ENCODE measurements around the gene KCNN4. TPM values are rescaled to one million over a fixed set of nuclear protein-coding genes. Genes with fewer than 3 reads are reported as not detected.

Gene KCNN4
- total and polyA plus RNA-seq, 2 experiments from 2014 or later = 0.86 to 3.2 TPM

DNA sequence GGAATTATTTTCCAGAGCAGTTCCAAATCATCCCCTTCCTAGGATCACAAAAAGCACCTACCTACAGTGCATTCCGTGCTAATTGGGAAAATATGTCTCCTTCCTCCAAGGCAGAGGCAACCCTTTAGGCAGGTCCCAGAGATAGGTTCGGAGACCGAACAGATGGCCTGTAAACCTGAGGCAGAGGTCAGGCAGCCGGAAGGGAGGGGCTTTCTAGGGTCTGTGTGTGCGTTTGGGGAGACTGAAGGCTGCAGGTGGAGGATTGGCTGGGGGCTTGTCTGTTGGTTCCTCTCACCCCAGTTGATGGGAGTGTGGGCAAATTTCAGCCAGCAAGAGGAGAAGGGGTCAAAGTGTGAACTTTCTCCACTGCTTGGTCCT is 7.1 kb downstream of the KCNN4 start:
- no peaks in the 10 kb centered on the region; the same call in 2 of the 3 replicates for H3K9me3 Mint-ChIP-seq

GRCh38 chr19:43769256-43769655 is 11.5 kb downstream of the KCNN4 start:
- Histone ChIP-seq H3F3A (replicated peaks; ENCODE audit: low read depth) (no peaks in the 10 kb centered on the region), H3K27ac (ENCODE audit: low read depth) (no peak overlapping the region), H4K20me1 (replicated peaks; ENCODE audit: insufficient read depth) (no peaks in the 10 kb centered on the region), H2AFZ (no peak overlapping the region), H3K27me3 (ENCODE audit: insufficient read depth) (peaks cover 29% of the 10 kb centered on the region), H3K79me2 (replicated peaks; ENCODE audit: insufficient read depth) (no peaks in the 10 kb centered on the region), H3K9me2 (ENCODE audit: insufficient read depth) (no peaks in the 10 kb centered on the region), H3K4me1 (ENCODE audit: insufficient read depth) (peaks cover 13% of the 10 kb centered on the region; the same call in 1 of the 2 replicates), H3K4me3 (no peak overlapping the region), H3K4me2 (no peak overlapping the region), H3K36me3 (ENCODE audit: insufficient read depth) (no peaks in the 10 kb centered on the region)
- peaks cover 23% of the 10 kb centered on the region for H3K4me1 Mint-ChIP-seq
- no peak overlapping the region for H3K4me3 Mint-ChIP-seq
- peaks cover 40% of the 10 kb centered on the region for H3K27me3 Mint-ChIP-seq (ENCODE audit: insufficient read depth, low read depth, poor library complexity)
- no peak for ATAC-seq
- no peaks in the 10 kb centered on the region; the same call in 2 of the 3 replicates for H3K9me3 Mint-ChIP-seq
- H3K36me3 Mint-ChIP-seq (ENCODE audit: low read depth) = no peaks in the 10 kb centered on the region
- H3K27ac Mint-ChIP-seq = no peak overlapping the region
- no peak for DNase-seq (ENCODE audit: low spot score)
- TF ChIP-seq, protein P1, sequence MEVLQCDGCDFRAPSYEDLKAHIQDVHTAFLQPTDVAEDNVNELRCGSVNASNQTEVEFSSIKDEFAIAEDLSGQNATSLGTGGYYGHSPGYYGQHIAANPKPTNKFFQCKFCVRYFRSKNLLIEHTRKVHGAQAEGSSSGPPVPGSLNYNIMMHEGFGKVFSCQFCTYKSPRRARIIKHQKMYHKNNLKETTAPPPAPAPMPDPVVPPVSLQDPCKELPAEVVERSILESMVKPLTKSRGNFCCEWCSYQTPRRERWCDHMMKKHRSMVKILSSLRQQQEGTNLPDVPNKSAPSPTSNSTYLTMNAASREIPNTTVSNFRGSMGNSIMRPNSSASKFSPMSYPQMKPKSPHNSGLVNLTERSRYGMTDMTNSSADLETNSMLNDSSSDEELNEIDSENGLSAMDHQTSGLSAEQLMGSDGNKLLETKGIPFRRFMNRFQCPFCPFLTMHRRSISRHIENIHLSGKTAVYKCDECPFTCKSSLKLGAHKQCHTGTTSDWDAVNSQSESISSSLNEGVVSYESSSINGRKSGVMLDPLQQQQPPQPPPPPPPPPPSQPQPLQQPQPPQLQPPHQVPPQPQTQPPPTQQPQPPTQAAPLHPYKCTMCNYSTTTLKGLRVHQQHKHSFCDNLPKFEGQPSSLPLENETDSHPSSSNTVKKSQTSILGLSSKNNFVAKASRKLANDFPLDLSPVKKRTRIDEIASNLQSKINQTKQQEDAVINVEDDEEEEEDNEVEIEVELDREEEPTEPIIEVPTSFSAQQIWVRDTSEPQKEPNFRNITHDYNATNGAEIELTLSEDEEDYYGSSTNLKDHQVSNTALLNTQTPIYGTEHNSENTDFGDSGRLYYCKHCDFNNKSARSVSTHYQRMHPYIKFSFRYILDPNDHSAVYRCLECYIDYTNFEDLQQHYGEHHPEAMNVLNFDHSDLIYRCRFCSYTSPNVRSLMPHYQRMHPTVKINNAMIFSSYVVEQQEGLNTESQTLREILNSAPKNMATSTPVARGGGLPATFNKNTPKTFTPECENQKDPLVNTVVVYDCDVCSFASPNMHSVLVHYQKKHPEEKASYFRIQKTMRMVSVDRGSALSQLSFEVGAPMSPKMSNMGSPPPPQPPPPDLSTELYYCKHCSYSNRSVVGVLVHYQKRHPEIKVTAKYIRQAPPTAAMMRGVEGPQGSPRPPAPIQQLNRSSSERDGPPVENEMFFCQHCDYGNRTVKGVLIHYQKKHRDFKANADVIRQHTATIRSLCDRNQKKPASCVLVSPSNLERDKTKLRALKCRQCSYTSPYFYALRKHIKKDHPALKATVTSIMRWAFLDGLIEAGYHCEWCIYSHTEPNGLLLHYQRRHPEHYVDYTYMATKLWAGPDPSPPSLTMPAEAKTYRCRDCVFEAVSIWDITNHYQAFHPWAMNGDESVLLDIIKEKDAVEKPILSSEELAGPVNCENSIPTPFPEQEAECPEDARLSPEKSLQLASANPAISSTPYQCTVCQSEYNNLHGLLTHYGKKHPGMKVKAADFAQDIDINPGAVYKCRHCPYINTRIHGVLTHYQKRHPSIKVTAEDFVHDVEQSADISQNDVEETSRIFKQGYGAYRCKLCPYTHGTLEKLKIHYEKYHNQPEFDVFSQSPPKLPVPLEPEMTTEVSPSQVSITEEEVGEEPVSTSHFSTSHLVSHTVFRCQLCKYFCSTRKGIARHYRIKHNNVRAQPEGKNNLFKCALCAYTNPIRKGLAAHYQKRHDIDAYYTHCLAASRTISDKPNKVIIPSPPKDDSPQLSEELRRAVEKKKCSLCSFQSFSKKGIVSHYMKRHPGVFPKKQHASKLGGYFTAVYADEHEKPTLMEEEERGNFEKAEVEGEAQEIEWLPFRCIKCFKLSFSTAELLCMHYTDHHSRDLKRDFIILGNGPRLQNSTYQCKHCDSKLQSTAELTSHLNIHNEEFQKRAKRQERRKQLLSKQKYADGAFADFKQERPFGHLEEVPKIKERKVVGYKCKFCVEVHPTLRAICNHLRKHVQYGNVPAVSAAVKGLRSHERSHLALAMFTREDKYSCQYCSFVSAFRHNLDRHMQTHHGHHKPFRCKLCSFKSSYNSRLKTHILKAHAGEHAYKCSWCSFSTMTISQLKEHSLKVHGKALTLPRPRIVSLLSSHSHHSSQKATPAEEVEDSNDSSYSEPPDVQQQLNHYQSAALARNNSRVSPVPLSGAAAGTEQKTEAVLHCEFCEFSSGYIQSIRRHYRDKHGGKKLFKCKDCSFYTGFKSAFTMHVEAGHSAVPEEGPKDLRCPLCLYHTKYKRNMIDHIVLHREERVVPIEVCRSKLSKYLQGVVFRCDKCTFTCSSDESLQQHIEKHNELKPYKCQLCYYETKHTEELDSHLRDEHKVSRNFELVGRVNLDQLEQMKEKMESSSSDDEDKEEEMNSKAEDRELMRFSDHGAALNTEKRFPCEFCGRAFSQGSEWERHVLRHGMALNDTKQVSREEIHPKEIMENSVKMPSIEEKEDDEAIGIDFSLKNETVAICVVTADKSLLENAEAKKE (CRISPR knock-in tag; IDR thresholded peaks at IDR 0.05) = no peak
- TF ChIP-seq, protein P2, sequence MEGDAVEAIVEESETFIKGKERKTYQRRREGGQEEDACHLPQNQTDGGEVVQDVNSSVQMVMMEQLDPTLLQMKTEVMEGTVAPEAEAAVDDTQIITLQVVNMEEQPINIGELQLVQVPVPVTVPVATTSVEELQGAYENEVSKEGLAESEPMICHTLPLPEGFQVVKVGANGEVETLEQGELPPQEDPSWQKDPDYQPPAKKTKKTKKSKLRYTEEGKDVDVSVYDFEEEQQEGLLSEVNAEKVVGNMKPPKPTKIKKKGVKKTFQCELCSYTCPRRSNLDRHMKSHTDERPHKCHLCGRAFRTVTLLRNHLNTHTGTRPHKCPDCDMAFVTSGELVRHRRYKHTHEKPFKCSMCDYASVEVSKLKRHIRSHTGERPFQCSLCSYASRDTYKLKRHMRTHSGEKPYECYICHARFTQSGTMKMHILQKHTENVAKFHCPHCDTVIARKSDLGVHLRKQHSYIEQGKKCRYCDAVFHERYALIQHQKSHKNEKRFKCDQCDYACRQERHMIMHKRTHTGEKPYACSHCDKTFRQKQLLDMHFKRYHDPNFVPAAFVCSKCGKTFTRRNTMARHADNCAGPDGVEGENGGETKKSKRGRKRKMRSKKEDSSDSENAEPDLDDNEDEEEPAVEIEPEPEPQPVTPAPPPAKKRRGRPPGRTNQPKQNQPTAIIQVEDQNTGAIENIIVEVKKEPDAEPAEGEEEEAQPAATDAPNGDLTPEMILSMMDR (conservative IDR thresholded peaks at IDR 0.05; ENCODE audit: low read depth in 2 of 2) = no peak
- TF ChIP-seq REST (IDR thresholded peaks at IDR 0.05; ENCODE audit: unreplicated experiment) = no peak
- no peak for TF ChIP-seq STAT1 (IDR thresholded peaks at IDR 0.05; ENCODE audit: unreplicated experiment)
- no peak for TF ChIP-seq EZH2phosphoT487 (IDR thresholded peaks at IDR 0.05; ENCODE audit: unreplicated experiment)
- no peak for TF ChIP-seq CREB1 (CRISPR knock-in tag; IDR thresholded peaks at IDR 0.05; ENCODE audit: low read depth)
- TF ChIP-seq NANOG (IDR thresholded peaks at IDR 0.05; ENCODE audit: borderline replicate concordance) = no peak
- no peak for TF ChIP-seq ZNF114 (CRISPR knock-in tag; IDR thresholded peaks at IDR 0.05)
- no peak for TF ChIP-seq JUNB (IDR thresholded peaks at IDR 0.05; ENCODE audit: unreplicated experiment)
- no peak for TF ChIP-seq EZH2 (IDR thresholded peaks at IDR 0.05; ENCODE audit: low read depth, unreplicated experiment)

More for the DNA sequence above, 7.1 kb downstream of the KCNN4 start:
- no peak for TF ChIP-seq POLR2AphosphoS5 (IDR thresholded peaks at IDR 0.05; ENCODE audit: low read depth)
- peak; percentile 19 for TF ChIP-seq EZH2 (IDR thresholded peaks at IDR 0.05; ENCODE audit: low read depth, unreplicated experiment)
- Mint-ChIP-seq H3K36me3 (ENCODE audit: low read depth) (no peaks in the 10 kb centered on the region), H3K4me3 (peak overlapping the region; percentile 72), H3K4me1 (peaks cover 35% of the 10 kb centered on the region), H3K27ac (no peak overlapping the region), H3K27me3 (ENCODE audit: insufficient read depth, low read depth, poor library complexity) (peaks cover 52% of the 10 kb centered on the region)
- Histone ChIP-seq H3K36me3 (ENCODE audit: insufficient read depth) (no peaks in the 10 kb centered on the region), H3K27me3 (ENCODE audit: insufficient read depth) (peaks cover 44% of the 10 kb centered on the region), H3K27ac (ENCODE audit: low read depth) (no peak overlapping the region), H4K20me1 (replicated peaks; ENCODE audit: insufficient read depth) (no peaks in the 10 kb centered on the region), H3K4me2 (peak overlapping the region; percentile 93), H3K79me2 (replicated peaks; ENCODE audit: insufficient read depth) (no peaks in the 10 kb centered on the region), H3F3A (replicated peaks; ENCODE audit: low read depth) (no peaks in the 10 kb centered on the region), H3K4me1 (ENCODE audit: insufficient read depth) (peaks cover 30% of the 10 kb centered on the region), H2AFZ (peak overlapping the region; percentile 99), H3K4me3 (peak overlapping the region; percentile 82), H3K9me2 (ENCODE audit: insufficient read depth) (no peaks in the 10 kb centered on the region)
- DNase-seq (ENCODE audit: low spot score) (peak; percentile 63), ATAC-seq (peak; percentile 66)
